ENCODE results near the gene NUTM2F.
"Not testable (repeated sequence)": the region's sequence is repeated elsewhere in the genome, so short reads cannot be mapped to it uniquely, and the experiment has no call there.

The NUTM2F gene

GRCh38 chr9:94315034-94315984, 13.1 kb downstream of the NUTM2F start:
- DNase-seq: not testable (repeated sequence)

- no peak for DNase-seq
Observed at GRCh38 chr9:94303321-94303720, 25.1 kb downstream of the NUTM2F start.

- DNase-seq: no peak
Observed at GRCh38 chr9:94302426-94302825, 26.0 kb downstream of the NUTM2F start.

GRCh38 chr9:94301583-94301982, 26.9 kb downstream of the NUTM2F start:
- DNase-seq: no peak

- no peak for DNase-seq
Observed at GRCh38 chr9:94300470-94301301, 27.8 kb downstream of the NUTM2F start.

GRCh38 chr9:94298949-94299599, 29.4 kb downstream of the NUTM2F start:
- no peak for DNase-seq

- no peak for DNase-seq
Observed at GRCh38 chr9:94289691-94290090, 38.8 kb downstream of the NUTM2F start.

DNA sequence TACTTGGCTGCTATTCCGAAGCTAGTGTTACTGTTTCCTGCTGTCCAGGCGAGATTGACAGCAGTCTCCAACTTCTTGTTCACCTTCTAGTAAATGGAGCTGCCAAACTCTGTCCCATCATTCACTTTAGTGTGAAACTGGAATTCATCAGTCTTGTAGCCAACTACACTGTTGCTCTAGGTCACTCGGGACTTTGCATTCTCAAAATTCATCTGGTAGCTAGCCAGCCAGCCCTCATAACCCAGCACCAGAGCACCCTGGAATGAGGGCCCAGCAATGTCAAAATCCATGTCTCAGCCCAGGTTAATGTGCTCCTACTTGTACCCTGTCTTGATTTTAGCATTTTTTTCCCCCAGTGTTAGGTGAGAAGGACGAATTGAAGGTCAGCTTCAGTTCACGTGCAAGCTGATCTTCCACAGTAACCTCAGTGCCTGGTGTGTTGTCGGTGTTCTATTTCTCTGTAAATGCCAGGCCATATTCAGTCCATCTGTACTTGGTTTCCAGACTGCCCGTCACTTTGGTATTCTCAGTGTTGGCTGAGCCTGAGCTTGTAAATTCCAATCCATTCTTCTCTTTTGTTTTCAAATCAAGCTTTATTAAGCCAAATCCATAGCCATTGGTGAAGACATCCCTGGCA, 40.4 kb downstream of the NUTM2F start:
- no peak for DNase-seq

- DNase-seq: no peak
Observed at GRCh38 chr9:94286116-94286515, 42.3 kb downstream of the NUTM2F start.

DNA sequence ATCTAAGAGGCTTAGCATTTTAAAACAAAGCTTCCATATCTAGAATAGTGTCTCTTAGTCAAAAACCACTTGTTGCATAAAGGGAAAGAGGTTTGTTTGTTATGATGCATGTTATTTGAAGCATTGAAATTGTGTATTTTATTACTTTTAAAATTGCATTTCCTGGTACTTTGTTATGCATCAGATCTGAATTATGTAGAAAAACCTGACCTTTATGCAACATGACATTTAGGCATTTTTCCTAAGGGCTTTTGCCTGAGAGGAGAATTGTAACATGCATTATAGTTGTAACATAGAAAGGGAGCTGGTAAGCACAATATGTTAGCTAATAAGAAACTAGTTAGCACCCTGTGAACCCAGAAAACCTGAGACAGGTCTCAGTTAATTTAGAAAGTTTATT, 47.3 kb downstream of the NUTM2F start:
- DNase-seq: no peak

- DNase-seq: no peak
Observed at GRCh38 chr9:94280409-94280989, 47.9 kb downstream of the NUTM2F start.

GRCh38 chr9:94277885-94278536, 50.4 kb downstream of the NUTM2F start:
- DNase-seq: no peak

GRCh38 chr9:94277029-94277428, 51.4 kb downstream of the NUTM2F start:
- not testable (repeated sequence) for DNase-seq

GRCh38 chr9:94270009-94270408, 58.4 kb downstream of the NUTM2F start:
- no peak for DNase-seq

DNA sequence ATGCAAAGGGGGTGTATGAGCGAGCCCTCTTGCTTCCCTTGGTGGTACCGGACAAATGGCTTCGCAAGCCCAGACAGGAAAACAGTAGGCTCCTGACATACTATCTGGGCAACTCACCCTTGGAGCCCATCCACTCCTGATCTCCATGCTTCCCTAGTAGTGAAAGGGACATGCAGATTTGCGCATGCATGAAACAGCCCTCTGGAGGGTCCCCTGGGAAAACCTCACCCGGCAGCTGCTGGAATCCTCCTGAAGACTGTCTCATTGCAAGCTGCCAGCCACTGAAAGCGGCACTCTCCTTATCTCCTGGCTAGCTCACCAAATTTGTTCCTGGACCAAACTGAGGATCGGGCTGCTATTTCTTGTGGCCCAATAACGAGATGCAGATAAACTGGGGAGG, 59.2 kb downstream of the NUTM2F start:
- DNase-seq: no peak
